Neural cell (in vitro differentiated cells): ENCODE data around the gene BCKDHB. TPM values are rescaled to one million over a fixed set of nuclear protein-coding genes. Genes with fewer than 3 reads are reported as not detected.

ENCODE experiments used
- H2AFZ ChIP-seq: fragments of 200-600, 300-800 bp; sonication (generic), shearing (Covaris generic); 2 replicates; pipeline ENCODE4 v1.6.0; 2014; ENCODE audit warnings: low read depth, mild to moderate bottlenecking, antibody characterized with exemption, low read length, moderate library complexity
- H3F3A ChIP-seq: fragments of 200-600 bp; shearing (Covaris generic); 2 replicates; pipeline ENCODE4 v1.6.1; 2016; ENCODE audit warnings: mild to moderate bottlenecking, moderate library complexity, mixed read lengths, antibody characterized with exemption, low read length; ENCODE audit not compliant: insufficient read depth, poor library complexity, severe bottlenecking
- H3K27ac ChIP-seq: fragments of 200-600, 300-800 bp; sonication (generic), shearing (Covaris generic); 2 replicates; pipeline ENCODE4 v1.5.1; 2014; ENCODE audit warnings: mild to moderate bottlenecking, low read length, moderate library complexity
- H3K27me3 ChIP-seq: fragments of 300-800, 200-600 bp; sonication (generic), shearing (Covaris generic); 2 replicates; pipeline ENCODE4 v1.6.0; 2014; ENCODE audit warnings: mild to moderate bottlenecking, low read depth, low read length, moderate library complexity; ENCODE audit not compliant: insufficient read depth
- H3K36me3 ChIP-seq: fragments of 300-800, 200-600 bp; sonication (generic), shearing (Covaris generic); 2 replicates; pipeline ENCODE4 v1.5.1; 2014; ENCODE audit warnings: mild to moderate bottlenecking, antibody characterized with exemption, low read length, moderate library complexity; ENCODE audit not compliant: insufficient read depth
- H3K4me2 ChIP-seq: fragments of 300-800, 200-600 bp; sonication (generic), shearing (Covaris generic); 2 replicates; pipeline ENCODE4 v1.6.0; 2014; ENCODE audit warnings: mild to moderate bottlenecking, low read length
- H3K4me3 ChIP-seq: fragments of 300-800, 200-600 bp; sonication (generic), shearing (Covaris generic); 2 replicates; pipeline ENCODE4 v1.5.1; 2014; ENCODE audit warnings: mild to moderate bottlenecking, low read length, moderate library complexity
- H3K79me2 ChIP-seq: fragments of 200-600 bp; shearing (Covaris generic); replicated peaks from 2 replicates; pipeline ENCODE4 v1.6.0; 2014; ENCODE audit warnings: mild to moderate bottlenecking, low read length, moderate library complexity; ENCODE audit not compliant: insufficient read depth
- H3K9ac ChIP-seq: fragments of 300-800, 200-600 bp; sonication (generic), shearing (Covaris generic); 2 replicates; pipeline ENCODE4 v1.6.1; 2016; ENCODE audit warnings: mild to moderate bottlenecking, low read length, mixed read lengths
- H3K9me2 ChIP-seq: fragments of 200-600 bp; shearing (Covaris generic); 2 replicates; pipeline ENCODE4 v1.6.1; 2016; ENCODE audit warnings: mild to moderate bottlenecking, low read length, mixed read lengths; ENCODE audit not compliant: insufficient read depth
- H3K9me3 ChIP-seq: fragments of 200-600, 300-800 bp; sonication (generic), shearing (Covaris generic); 2 replicates; pipeline ENCODE4 v1.6.1; 2016; ENCODE audit warnings: mild to moderate bottlenecking, mixed run types, low read length, moderate library complexity, mixed read lengths
- H4K20me1 ChIP-seq: fragments of 200-600 bp; shearing (Covaris generic); 2 replicates; pipeline ENCODE4 v1.6.1; 2016; ENCODE audit warnings: mild to moderate bottlenecking, mixed run types; ENCODE audit not compliant: insufficient read depth
- CTCF ChIP-seq: fragments of 450-650 bp; IDR thresholded peaks from 2 replicates; pipeline ENCODE4 v1.5.1; 2014; ENCODE audit warnings: antibody characterized with exemption, mild to moderate bottlenecking, moderate library complexity; ENCODE audit not compliant: poor library complexity, severe bottlenecking
- EP300 ChIP-seq: fragments of 450-650 bp; conservative IDR thresholded peaks from 2 replicates; pipeline ENCODE4 v1.6.1; 2014; ENCODE audit warnings: antibody characterized with exemption, mild to moderate bottlenecking, moderate library complexity; ENCODE audit not compliant: poor library complexity, severe bottlenecking
- EZH2 ChIP-seq: fragments of 200-600, 300-800 bp; shearing (Covaris generic), sonication (generic); IDR thresholded peaks from 2 replicates; pipeline ENCODE4 v1.6.1; 2014; ENCODE audit warnings: antibody characterized with exemption, low read length, borderline replicate concordance, mild to moderate bottlenecking; ENCODE audit not compliant: insufficient read depth, poor library complexity, severe bottlenecking
- MXI1 ChIP-seq: fragments of 450-650 bp; conservative IDR thresholded peaks from 2 replicates; pipeline ENCODE4 v1.6.1; 2014; ENCODE audit warnings: antibody characterized with exemption, mild to moderate bottlenecking; ENCODE audit not compliant: poor library complexity, severe bottlenecking
- POLR2AphosphoS5 ChIP-seq: IDR thresholded peaks from 2 replicates; pipeline ENCODE4 v1.6.1; 2012
- RAD21 ChIP-seq: fragments of 450-650 bp; conservative IDR thresholded peaks from 2 replicates; pipeline ENCODE4 v1.6.1; 2014; ENCODE audit warnings: antibody characterized with exemption, mild to moderate bottlenecking, moderate library complexity
- REST ChIP-seq: IDR thresholded peaks from 2 replicates; pipeline ENCODE4 v1.6.1; 2012; ENCODE audit warnings: borderline replicate concordance
- SMC3 ChIP-seq: fragments of 450-650 bp; conservative IDR thresholded peaks from 2 replicates; pipeline ENCODE4 v1.6.1; 2014; ENCODE audit warnings: antibody characterized with exemption, mild to moderate bottlenecking, moderate library complexity; ENCODE audit not compliant: poor library complexity
- TAF1 ChIP-seq: IDR thresholded peaks from 2 replicates; pipeline ENCODE4 v1.6.1; 2012; ENCODE audit warnings: low read depth
- polyA plus RNA-seq: library from polyadenylated mRNA; depleted of rRNA; stranded (reverse); fragments of >200 nt; gene quantifications from 2 replicates; pipeline ENCODE4 v1.2.3, GENCODE V29; 2014

The BCKDHB gene
- polyA plus RNA-seq, 1 donor from 2014 or later: 16.1 TPM

- no peaks in the 10 kb centered on the region for H3F3A ChIP-seq
- H3K4me2 ChIP-seq: no peak overlapping the region
- H3K9me3 ChIP-seq: no peaks in the 10 kb centered on the region
- H3K9me2 ChIP-seq: no peaks in the 10 kb centered on the region
- H3K9ac ChIP-seq: no peak overlapping the region
- H3K4me3 ChIP-seq: no peak overlapping the region
- no peak overlapping the region for H2AFZ ChIP-seq
- H3K27me3 ChIP-seq: no peaks in the 10 kb centered on the region
- TF ChIP-seq RAD21 (peak; percentile 66), SMC3 (peak; percentile 74), MXI1 (no peak), EP300 (no peak), EZH2 (no peak), POLR2AphosphoS5 (no peak), CTCF (peak; percentile 67), TAF1 (no peak), REST (no peak)
- H3K36me3 ChIP-seq: no peaks in the 10 kb centered on the region
- H3K27ac ChIP-seq: no peak overlapping the region
- no peaks in the 10 kb centered on the region for H3K79me2 ChIP-seq
- H4K20me1 ChIP-seq: no peaks in the 10 kb centered on the region
Measured at GRCh38 chr6:80094017-80094416, 12.5 kb upstream of the BCKDHB start.

GRCh38 chr6:80095600-80095999 is 10.9 kb upstream of the BCKDHB start:
- Histone ChIP-seq H3K9me2 (no peaks in the 10 kb centered on the region), H2AFZ (no peak overlapping the region), H4K20me1 (no peaks in the 10 kb centered on the region), H3K4me3 (no peak overlapping the region), H3K79me2 (no peaks in the 10 kb centered on the region), H3K27me3 (no peaks in the 10 kb centered on the region), H3K9ac (no peak overlapping the region), H3K36me3 (no peaks in the 10 kb centered on the region), H3F3A (no peaks in the 10 kb centered on the region), H3K4me2 (no peak overlapping the region), H3K9me3 (no peaks in the 10 kb centered on the region), H3K27ac (no peak overlapping the region)
- TF ChIP-seq CTCF: no peak
- TF ChIP-seq MXI1: no peak
- TF ChIP-seq RAD21: no peak
- TF ChIP-seq EP300: no peak
- TF ChIP-seq TAF1: no peak
- no peak for TF ChIP-seq EZH2
- TF ChIP-seq REST: no peak
- TF ChIP-seq POLR2AphosphoS5: no peak
- TF ChIP-seq SMC3: no peak
